CD4-positive, alpha-beta T cell treated with Interleukin-4 for 1 hour (primary cell): Measurements from ENCODE around the gene BCLAF3.

Experiments
- DNase-seq, 2 donors: peaks; one replicate each; pipeline ENCODE4 v3.0.0-alpha.2; 2020 to 2022

BCLAF3 gene

GRCh38 chrX:19964017-19964710, 26.7 kb downstream of the BCLAF3 start:
- DNase-seq, result no peak

GRCh38 chrX:19960913-19961312, 29.9 kb downstream of the BCLAF3 start:
- DNase-seq, result no peak

- no peak for DNase-seq
These were observed 32.0 kb downstream of the BCLAF3 start for GRCh38 chrX:19958552-19959486.

GRCh38 chrX:19956923-19957322, 33.9 kb downstream of the BCLAF3 start:
- no peak for DNase-seq

- DNase-seq, result no peak
These were observed 34.6 kb downstream of the BCLAF3 start for GRCh38 chrX:19956306-19956705.

- DNase-seq, result no peak
These were observed 35.6 kb downstream of the BCLAF3 start for GRCh38 chrX:19955306-19955705.

GRCh38 chrX:19954335-19955096, 36.3 kb downstream of the BCLAF3 start:
- DNase-seq, result no peak

- no peak for DNase-seq
These were observed 37.7 kb downstream of the BCLAF3 start for GRCh38 chrX:19953145-19953544.

- DNase-seq, result no peak
These were observed 41.5 kb downstream of the BCLAF3 start for GRCh38 chrX:19949340-19949739.

GRCh38 chrX:19947612-19948011, 43.2 kb downstream of the BCLAF3 start:
- no peak for DNase-seq
